Karpas-422 (cell line): ENCODE measurements around the gene UFC1. TPM values are rescaled to one million over a fixed set of nuclear protein-coding genes. Genes with fewer than 3 reads are reported as not detected.

Experiments used
- DNase-seq: peaks from one replicate; pipeline ENCODE4 v3.0.0-alpha.2; 2015
- H2AFZ ChIP-seq: fragments of 200-600 bp; sonication (generic); 2 replicates; pipeline ENCODE4 v1.6.1; 2014; ENCODE audit warnings: antibody characterized with exemption, low read length, mixed read lengths
- H3K27ac ChIP-seq: fragments of 200-600 bp; sonication (generic); 2 replicates; pipeline ENCODE4 v1.5.1; 2014; ENCODE audit warnings: mild to moderate bottlenecking, low read length, moderate library complexity
- H3K27me3 ChIP-seq: fragments of 200-600 bp; sonication (generic); 2 replicates; pipeline ENCODE4 v1.6.1; 2014; ENCODE audit warnings: low read length, mixed read lengths
- H3K36me3 ChIP-seq: fragments of 200-600 bp; sonication (generic); 2 replicates; pipeline ENCODE4 v1.6.1; 2014; ENCODE audit warnings: low read length, mixed read lengths; ENCODE audit not compliant: insufficient read depth
- H3K4me1 ChIP-seq: fragments of 200-600 bp; sonication (generic); 2 replicates; pipeline ENCODE4 v1.6.1; 2014; ENCODE audit warnings: mild to moderate bottlenecking, low read length, mixed read lengths
- H3K4me2 ChIP-seq: fragments of 200-600 bp; sonication (generic); 2 replicates; pipeline ENCODE4 v1.6.1; 2014; ENCODE audit warnings: low read length, low read depth, mild to moderate bottlenecking; ENCODE audit not compliant: poor library complexity, severe bottlenecking
- H3K4me3 ChIP-seq: fragments of 200-600 bp; sonication (generic); 2 replicates; pipeline ENCODE4 v1.5.1; 2014; ENCODE audit warnings: mild to moderate bottlenecking, antibody characterized with exemption, low read length, mixed read lengths
- H3K79me2 ChIP-seq: fragments of 200-600 bp; sonication (generic); 2 replicates; pipeline ENCODE4 v1.6.1; 2014; ENCODE audit warnings: mild to moderate bottlenecking, low read length, mixed read lengths
- H3K9ac ChIP-seq: fragments of 200-600 bp; sonication (generic); 2 replicates; pipeline ENCODE4 v1.6.0; 2014; ENCODE audit warnings: low read length
- H3K9me2 ChIP-seq: fragments of 200-600 bp; sonication (generic), shearing (Covaris generic); replicated peaks from 2 replicates; pipeline ENCODE4 v1.6.0; 2014; ENCODE audit warnings: mild to moderate bottlenecking, low read length, moderate library complexity; ENCODE audit not compliant: insufficient read depth
- H3K9me3 ChIP-seq: fragments of 300-700, 200-600 bp; sonication (generic); 2 replicates; pipeline ENCODE4 v1.6.1; 2014; ENCODE audit warnings: low read length, mixed read lengths
- H4K20me1 ChIP-seq: fragments of 200-600 bp; sonication (generic); 2 replicates; pipeline ENCODE4 v1.6.1; 2014; ENCODE audit warnings: mild to moderate bottlenecking, antibody characterized with exemption, low read length, low read depth; ENCODE audit not compliant: insufficient read depth
- total RNA-seq: library from RNA; depleted of rRNA; stranded (reverse); fragments of >200 nt; shearing (Covaris generic); gene quantifications from 2 replicates; pipeline ENCODE4 v1.2.3, GENCODE V29; 2014; ENCODE audit warnings: low replicate concordance

Gene UFC1
- total RNA-seq, 1 experiment from 2014 or later = 72.5 TPM

- H3K27ac ChIP-seq = no peak overlapping the region
- H4K20me1 ChIP-seq = no peaks in the 10 kb centered on the region
- peaks cover 28% of the 10 kb centered on the region for H3K36me3 ChIP-seq
- H3K4me1 ChIP-seq = peaks cover 34% of the 10 kb centered on the region
- no peaks in the 10 kb centered on the region for H3K9me2 ChIP-seq
- no peaks in the 10 kb centered on the region for H3K9me3 ChIP-seq
- H3K27me3 ChIP-seq = no peaks in the 10 kb centered on the region
- H3K4me3 ChIP-seq = no peak overlapping the region
- no peak overlapping the region for H3K9ac ChIP-seq
- peak overlapping the region; percentile 89 for H3K4me2 ChIP-seq
- no peak for DNase-seq
- peaks cover 81% of the 10 kb centered on the region for H3K79me2 ChIP-seq
- no peak overlapping the region for H2AFZ ChIP-seq
Observed at GRCh38 chr1:161130266-161130665, 23.5 kb upstream of the UFC1 start.

DNA sequence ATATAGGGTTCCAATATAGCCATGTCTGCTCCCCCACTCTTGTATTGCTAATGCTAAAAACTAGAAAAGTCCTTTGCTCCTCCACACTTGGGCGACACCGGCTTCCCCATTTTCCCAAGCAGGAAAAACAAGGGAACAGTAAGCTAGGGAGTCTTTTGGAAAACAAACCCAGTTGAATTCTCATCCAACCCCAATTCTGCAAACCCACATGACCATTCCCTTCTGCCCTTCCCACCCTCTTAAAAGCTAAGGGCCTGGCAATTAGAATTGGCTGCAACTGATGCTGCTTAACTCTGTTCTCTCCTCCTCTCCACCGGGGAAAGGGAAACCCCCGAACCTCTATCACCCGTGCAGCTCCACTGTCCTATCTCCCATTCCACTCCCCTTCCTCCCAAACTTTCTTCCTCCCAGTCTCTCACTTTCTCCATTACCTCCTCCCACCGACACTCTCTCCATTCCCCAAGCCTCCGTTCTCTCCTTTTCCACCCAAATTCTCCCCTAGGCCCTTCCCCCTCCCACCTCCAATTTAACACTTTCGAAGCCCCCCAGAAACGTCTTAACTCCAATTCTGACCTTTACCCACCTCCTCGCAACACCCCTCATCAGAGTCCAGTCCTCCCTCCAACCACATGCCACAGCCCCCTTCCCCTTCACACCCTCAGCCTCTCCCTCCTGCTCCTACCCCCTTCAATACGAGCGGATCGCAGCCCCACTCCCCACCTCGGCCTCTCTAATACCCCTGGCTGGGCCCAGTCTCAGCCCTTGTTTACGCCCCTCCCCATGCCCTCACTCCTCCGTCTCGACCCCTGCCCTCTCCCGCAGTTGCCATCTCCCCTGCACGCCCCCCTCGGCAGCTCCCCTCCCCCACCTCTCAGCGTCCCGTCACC, 22.0 kb upstream of the UFC1 start:
- Histone ChIP-seq H3K4me3 (peak overlapping the region; percentile 90), H3K9me3 (no peaks in the 10 kb centered on the region), H3K4me2 (peak overlapping the region; percentile 89), H3K79me2 (peaks cover 72% of the 10 kb centered on the region), H2AFZ (no peak overlapping the region), H3K27me3 (no peaks in the 10 kb centered on the region), H4K20me1 (no peaks in the 10 kb centered on the region), H3K36me3 (peaks cover 21% of the 10 kb centered on the region), H3K9ac (peak overlapping the region; percentile 87), H3K9me2 (no peaks in the 10 kb centered on the region), H3K4me1 (peaks cover 34% of the 10 kb centered on the region), H3K27ac (peak overlapping the region; percentile 72)
- peak; percentile 61 for DNase-seq

DNA sequence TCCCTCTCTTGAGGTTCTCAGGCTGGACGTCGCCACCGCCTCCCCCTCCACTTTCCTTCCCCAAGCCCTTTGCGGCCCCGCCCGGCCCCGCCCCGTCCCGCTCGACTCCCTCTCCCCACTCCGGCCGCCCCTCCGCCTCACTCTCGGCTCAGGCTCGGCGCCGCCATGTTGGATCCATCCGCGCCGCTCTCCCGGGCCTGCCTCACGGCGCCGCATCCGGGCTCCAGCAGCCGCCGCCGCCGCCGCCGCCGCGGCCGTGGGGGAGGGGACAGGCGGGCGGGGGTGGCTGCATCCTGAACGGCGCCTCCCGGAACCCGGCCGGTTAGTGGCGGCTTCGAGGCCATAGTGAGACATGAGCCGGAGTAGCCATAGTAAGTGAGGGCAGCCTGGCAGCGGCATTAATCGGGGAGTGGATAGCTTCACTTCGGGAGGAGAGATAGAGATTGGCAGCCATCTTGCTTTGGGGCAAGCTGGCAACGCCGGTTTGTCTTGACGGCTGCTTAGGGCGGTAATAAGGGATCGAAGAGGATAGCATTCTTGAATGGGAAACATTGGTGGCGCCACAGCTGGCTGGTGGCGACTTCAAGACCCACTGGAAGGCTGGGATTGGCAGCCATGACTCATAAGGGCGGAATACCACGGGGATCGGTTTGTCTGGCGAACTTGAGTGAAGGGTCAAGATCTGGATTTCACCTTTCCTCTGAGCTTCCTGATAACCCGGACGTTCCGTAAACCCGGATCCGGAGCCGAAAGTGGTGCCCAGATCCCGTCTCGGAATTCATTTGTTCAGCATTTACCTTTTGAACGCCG, 21.2 kb upstream of the UFC1 start, which contains the start of gene DEDD:
DEDD (minus strand) TSS at position 258 of the 810 bp plus-strand sequence. CDS start 8,205 bp downstream, outside the sequence.
- Histone ChIP-seq H4K20me1 (no peaks in the 10 kb centered on the region), H3K27me3 (no peaks in the 10 kb centered on the region), H3K27ac (peak within 1 kb of the TSS; percentile 72), H3K9me2 (no peaks in the 10 kb centered on the region), H3K9me3 (no peaks in the 10 kb centered on the region), H3K9ac (peak within 1 kb of the TSS; percentile 87), H3K4me2 (peak within 1 kb of the TSS; percentile 89), H3K36me3 (peaks cover 13% of the 10 kb centered on the region), H3K79me2 (peaks cover 65% of the 10 kb centered on the region), H2AFZ (peak within 1 kb of the TSS; percentile 80), H3K4me1 (peaks cover 30% of the 10 kb centered on the region), H3K4me3 (peak within 1 kb of the TSS; percentile 90)
- peak; percentile 96 for DNase-seq

GRCh38 chr1:161133220-161133740, 20.5 kb upstream of the UFC1 start:
- Histone ChIP-seq H3K79me2 (peaks cover 59% of the 10 kb centered on the region), H3K4me1 (peaks cover 30% of the 10 kb centered on the region)

DNA sequence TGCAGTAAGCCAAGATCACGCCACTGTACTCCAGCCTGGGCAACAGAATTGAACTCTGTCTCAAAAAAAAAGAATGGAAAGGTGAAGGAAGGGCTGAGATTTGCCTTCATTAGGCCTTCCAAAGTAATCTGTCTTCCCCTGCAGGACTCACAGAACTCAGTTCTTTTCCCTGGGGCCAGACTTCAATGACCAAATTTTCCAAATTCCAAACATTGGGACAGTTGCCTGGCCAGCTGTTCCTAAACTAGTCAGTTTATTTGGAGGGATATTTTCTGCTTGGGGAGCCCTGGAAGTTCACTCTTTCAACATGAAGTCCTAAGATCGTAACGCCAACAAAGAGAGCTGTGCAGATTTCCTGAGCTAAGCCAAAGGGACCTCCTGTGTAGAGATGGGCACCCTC, 15.9 kb upstream of the UFC1 start:
- no peaks in the 10 kb centered on the region for H3K9me3 ChIP-seq
- H3K36me3 ChIP-seq = no peaks in the 10 kb centered on the region
- no peaks in the 10 kb centered on the region for H4K20me1 ChIP-seq
- H3K27me3 ChIP-seq = no peaks in the 10 kb centered on the region
- H3K4me3 ChIP-seq = no peak overlapping the region
- H3K4me2 ChIP-seq = no peak overlapping the region
- peaks cover 18% of the 10 kb centered on the region for H3K79me2 ChIP-seq
- H3K27ac ChIP-seq = no peak overlapping the region
- no peaks in the 10 kb centered on the region for H3K9me2 ChIP-seq
- H3K9ac ChIP-seq = no peak overlapping the region
- H3K4me1 ChIP-seq = peaks cover 10% of the 10 kb centered on the region
- no peak overlapping the region for H2AFZ ChIP-seq
- DNase-seq = no peak

More at GRCh38 chr1:161133220-161133740, 20.5 kb upstream of the UFC1 start:
- no peaks in the 10 kb centered on the region for H3K27me3 ChIP-seq
- peak overlapping the region; percentile 72 for H3K27ac ChIP-seq
- H3K4me3 ChIP-seq = peak overlapping the region; percentile 90
- H3K9me2 ChIP-seq = no peaks in the 10 kb centered on the region
- no peak for DNase-seq
- H3K36me3 ChIP-seq = peaks cover 8% of the 10 kb centered on the region
- no peaks in the 10 kb centered on the region for H3K9me3 ChIP-seq
- no peaks in the 10 kb centered on the region for H4K20me1 ChIP-seq
- H3K4me2 ChIP-seq = peak overlapping the region; percentile 89
- H3K9ac ChIP-seq = peak overlapping the region; percentile 87
- peak overlapping the region; percentile 80 for H2AFZ ChIP-seq

- Histone ChIP-seq H3K4me3 (no peak overlapping the region), H3K4me2 (no peak overlapping the region), H3K9me3 (no peaks in the 10 kb centered on the region), H3K4me1 (peaks cover 6% of the 10 kb centered on the region), H3K36me3 (no peaks in the 10 kb centered on the region), H3K9ac (no peak overlapping the region), H3K27me3 (no peaks in the 10 kb centered on the region), H4K20me1 (no peaks in the 10 kb centered on the region), H3K79me2 (peaks cover 12% of the 10 kb centered on the region), H2AFZ (no peak overlapping the region), H3K9me2 (no peaks in the 10 kb centered on the region), H3K27ac (no peak overlapping the region)
- no peak for DNase-seq
Observed at GRCh38 chr1:161138431-161138830, 15.3 kb upstream of the UFC1 start.

GRCh38 chr1:161139766-161140165, 14.0 kb upstream of the UFC1 start:
- Histone ChIP-seq H2AFZ (no peak overlapping the region), H3K27me3 (no peaks in the 10 kb centered on the region), H3K36me3 (no peaks in the 10 kb centered on the region), H3K9ac (no peak overlapping the region), H4K20me1 (no peaks in the 10 kb centered on the region), H3K4me3 (no peak overlapping the region), H3K79me2 (0 out of 2 replicates have a peak, but pooled peaks cover 3% of the 10 kb centered on the region), H3K9me3 (no peaks in the 10 kb centered on the region), H3K4me2 (no peak overlapping the region), H3K9me2 (no peaks in the 10 kb centered on the region), H3K4me1 (no peaks in the 10 kb centered on the region; the same call in 1 of the 2 replicates), H3K27ac (no peak overlapping the region)
- peak; percentile 59 for DNase-seq
